Activated CD8-positive, alpha-beta memory T cell treated with anti-CD3 and anti-CD28 coated beads for 36 hours (primary cell): ENCODE results near the gene C1QTNF12. TPM values are rescaled to one million over a fixed set of nuclear protein-coding genes. Genes with fewer than 3 reads are reported as not detected.
"Not testable (repeated sequence)": the region's sequence is repeated elsewhere in the genome, so short reads cannot be mapped to it uniquely, and the experiment has no call there.

Source experiments
- CTCF ChIA-PET: fragments of 350-600 bp; sonication (Branson Sonifier 250); formaldehyde crosslinking; loops from one replicate; lab custom pipeline; 2021; ENCODE audit warnings: antibody characterized with exemption; lab: Charles Lee
- POLR2A ChIA-PET: fragments of 350-600 bp; sonication (Branson Sonifier 250); formaldehyde crosslinking; loops from one replicate; lab custom pipeline; 2021; ENCODE audit warnings: antibody characterized with exemption; lab: Charles Lee
- total RNA-seq, 2 experiments: library from RNA; stranded (reverse); gene quantifications; one replicate each; pipeline ENCODE4 v1.2.3, GENCODE V29; 2021

C1QTNF12 gene
- total RNA-seq, 2 experiments from 2014 or later, result 0.96 to 1.2 TPM

DNA sequence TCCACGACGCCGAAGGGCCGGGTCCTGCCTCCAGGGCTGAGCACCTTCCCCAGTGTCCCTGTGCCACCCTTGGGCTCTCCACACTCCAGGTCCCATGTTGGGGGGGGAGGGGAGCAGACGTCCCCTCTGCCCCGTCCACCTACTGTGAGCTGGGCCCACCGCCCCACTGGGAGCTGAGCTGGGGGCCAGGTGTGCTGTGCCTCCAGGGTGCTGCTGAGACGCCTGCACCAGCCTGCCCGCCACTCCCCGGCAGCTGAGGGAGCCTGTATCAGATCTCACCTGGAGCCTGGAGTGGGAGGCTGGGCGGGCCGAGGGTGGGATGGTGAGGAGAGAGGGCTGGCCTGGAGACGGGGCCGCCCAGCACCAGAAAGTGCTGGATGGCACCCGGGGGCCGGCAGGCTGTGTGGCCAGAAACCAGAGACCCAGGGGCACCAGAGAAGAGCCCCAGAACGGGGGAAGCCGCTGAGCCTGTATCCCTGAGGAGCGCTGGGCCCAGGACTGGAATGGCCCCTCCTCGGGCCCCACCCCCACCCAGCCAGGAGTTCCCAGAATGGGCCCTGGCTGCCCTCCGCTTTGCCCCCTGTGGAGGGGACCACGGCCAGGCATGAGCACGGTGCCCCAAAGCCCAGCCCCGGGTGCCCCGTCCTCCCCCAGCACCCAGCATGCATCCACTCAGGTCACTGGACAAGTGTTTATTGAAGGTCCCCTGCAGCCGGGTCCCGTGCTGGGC is 43.5 kb downstream of the C1QTNF12 start:
- CTCF ChIA-PET, result no interaction called here

DNA sequence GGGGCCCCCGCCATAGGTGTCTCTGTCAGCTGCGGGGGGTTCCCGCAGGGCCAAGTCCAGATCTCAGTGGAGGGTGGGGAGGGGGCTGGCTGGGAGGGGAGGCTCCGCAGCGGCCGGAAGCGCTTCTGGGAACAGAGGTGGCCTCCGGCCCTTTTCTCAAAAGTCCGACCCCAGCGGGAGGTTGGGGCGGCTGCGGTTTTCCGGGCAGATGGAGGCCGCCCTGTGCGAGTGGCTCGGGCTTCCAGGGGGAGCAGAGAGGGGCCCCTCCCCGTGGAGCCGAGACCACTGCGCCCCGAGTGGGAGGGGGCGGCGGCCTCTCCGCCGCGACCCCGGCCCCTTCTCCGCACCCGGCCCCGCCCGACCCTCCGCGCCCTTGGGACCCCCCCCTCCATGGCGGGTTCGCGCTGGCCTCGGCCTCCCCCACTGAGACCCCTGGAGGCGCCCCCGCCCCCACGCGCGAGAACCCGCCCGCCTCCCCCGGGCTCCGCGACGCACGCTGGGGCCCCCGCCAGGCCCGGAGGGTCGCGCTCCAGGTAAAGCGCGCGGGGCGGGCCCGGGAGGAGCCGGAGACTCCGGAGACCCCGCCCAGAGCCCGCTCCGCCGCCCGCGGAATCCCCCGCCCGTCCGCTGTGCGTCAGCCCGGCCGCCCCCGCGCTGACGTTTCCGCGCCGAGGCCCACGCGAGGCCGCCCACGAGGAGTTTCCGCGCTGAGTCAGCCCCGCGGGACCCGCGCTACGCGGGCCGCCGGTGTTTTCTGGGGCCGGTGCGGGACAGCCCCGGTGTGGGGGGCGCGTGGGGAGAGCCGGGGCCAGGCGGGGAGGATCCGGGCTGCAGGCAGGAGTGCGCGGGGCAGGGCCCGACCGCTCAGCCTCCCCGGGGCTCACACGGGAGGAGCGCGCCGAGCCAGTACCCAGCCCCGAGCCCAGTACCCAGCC is 45.4 kb downstream of the C1QTNF12 start:
- CTCF ChIA-PET, result interaction anchor here (0.8 kb wide), 1 partner anchor 78 kb away, joined by 3 read pairs; no protein-coding TSS in a partner anchor
- POLR2A ChIA-PET, result interaction anchor here (1.3 kb wide), 1 partner anchor 12 kb away, joined by 3 read pairs; no protein-coding TSS in a partner anchor

More for the DNA sequence above, 43.5 kb downstream of the C1QTNF12 start:
- POLR2A ChIA-PET, result no interaction called here

DNA sequence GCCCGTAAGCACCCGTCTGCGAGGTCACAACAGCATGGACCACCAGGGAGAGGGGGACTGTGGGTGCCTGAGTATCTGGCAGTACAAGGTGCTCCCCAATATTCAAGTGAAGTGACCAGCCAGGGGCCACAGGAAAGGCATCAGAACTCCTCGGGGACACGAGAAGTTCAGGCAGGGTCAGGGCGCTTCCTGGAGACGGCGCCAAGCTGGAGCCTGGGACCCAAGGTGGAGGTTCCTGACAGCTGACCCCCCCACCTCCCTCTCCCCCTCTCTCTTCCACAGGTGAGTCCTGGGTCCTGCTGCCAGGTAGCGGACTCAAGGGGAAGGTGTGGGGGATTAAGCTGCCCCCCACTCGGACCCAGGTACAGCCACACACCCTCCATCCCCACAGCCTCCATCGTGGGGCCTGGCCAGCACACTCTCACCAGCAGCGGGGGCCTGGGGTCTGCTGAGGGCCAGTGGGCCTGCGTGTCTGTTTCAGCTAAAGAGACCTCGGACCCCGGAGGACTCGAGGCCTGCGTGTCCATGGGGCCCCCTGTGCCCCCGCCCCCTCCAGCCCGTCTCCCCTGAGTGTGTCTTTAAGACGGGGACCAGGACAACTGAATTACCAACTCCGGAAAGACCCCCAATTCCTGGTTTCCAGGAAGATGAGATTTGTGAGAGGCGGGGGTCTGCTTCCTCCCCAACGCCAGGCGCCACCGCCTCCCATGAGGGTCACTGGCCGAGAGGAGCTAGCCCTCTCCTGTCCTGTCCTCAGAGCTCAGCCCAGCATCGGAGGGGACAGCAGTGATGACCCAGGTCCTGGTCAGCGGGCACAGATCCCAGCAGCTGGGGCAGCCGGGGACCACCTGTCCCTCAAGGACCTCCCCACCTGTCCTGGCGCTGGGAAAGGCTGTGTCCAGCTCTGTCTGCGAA is 46.3 kb downstream of the C1QTNF12 start:
- CTCF ChIA-PET, result interaction anchor here (0.5 to 0.8 kb wide), 2 partner anchors 78 to 1112 kb away, joined by 3 read pairs; no protein-coding TSS in a partner anchor
- POLR2A ChIA-PET, result interaction anchor here (0.6 to 1.3 kb wide), 2 partner anchors 13 to 229 kb away, joined by 3 to 4 read pairs; no protein-coding TSS in a partner anchor

DNA sequence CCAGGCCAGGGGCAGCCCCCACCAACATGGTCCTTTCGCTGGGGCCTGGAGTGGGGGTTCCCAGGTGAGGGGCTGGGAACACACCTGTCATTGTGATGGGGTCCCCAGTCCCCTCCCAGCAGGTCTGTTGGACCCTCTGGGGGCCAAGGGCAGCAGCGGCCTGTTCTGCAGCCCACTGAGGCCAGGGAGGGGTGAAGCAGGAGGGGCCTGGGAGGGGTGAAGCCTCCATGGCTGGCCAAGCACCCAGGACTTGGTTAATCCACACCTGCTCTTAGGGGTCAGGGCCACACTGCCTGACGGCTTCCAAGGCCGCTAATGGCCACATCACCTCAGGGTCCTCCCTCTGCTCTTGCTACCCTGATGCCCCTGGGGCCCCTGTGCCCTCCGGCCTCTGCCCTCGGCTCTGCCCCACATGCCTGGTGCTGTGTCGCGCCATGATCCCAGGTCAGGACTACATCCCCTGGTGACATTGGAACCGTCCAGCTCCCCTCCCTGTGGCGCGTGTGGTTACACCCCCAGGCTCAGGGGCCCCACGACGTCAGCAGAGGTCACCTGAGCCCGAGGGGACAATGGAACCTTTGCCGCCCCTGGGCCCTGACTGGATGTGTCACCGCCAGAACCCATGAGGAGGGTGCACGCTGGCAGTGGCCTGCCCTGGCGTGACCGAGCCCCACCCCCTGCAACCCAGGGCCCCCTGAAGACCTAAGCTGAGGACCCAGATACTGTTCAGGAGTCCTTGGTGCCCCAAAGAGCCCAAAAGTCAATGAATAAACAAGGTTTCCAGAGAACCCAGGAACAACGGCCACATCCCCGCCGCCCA is 47.2 kb downstream of the C1QTNF12 start:
- ChIA-PET CTCF (no interaction called here), POLR2A (interaction anchor here (0.6 to 1.8 kb wide), 2 partner anchors 9 to 230 kb away, joined by 4 read pairs; no protein-coding TSS in a partner anchor)

DNA sequence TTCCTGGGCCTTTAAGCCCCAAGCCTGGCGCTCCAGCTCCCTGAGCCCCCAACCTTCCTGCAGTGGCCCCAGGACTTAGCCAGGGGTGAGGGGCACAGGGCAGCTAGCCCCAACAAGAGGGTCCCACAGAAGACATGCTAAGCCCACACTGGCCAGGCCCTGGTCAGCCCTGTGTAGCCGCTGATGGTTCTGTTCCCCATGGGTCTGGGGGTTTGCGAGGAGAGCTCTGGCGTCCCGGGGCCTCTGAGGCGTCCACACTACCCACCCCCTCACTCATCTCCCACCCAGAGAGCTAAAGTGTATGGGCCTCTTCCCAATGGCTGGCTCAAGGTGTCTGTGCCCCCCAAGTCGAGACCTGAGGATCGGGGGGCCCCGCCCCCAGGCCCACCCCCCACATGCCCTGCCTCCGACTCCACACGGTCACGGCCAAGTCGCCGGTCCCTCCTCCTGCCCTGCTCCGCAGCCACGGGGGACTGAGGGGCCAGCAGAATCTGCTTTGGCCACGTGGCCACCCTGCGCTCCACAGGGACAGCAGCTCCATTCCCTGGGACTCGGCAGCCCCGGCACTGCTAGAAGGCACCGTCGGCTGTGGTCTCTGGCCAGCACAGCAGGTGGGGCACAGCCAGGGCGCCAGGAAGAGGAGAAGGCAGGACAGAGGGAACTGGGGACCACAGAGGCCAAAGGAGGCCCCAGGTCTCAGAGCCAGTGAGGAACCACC is 47.9 kb downstream of the C1QTNF12 start:
- POLR2A ChIA-PET, result interaction anchor here (1.8 kb wide), 1 partner anchor 9 kb away, joined by 4 read pairs; no protein-coding TSS in a partner anchor
- CTCF ChIA-PET, result no interaction called here

DNA sequence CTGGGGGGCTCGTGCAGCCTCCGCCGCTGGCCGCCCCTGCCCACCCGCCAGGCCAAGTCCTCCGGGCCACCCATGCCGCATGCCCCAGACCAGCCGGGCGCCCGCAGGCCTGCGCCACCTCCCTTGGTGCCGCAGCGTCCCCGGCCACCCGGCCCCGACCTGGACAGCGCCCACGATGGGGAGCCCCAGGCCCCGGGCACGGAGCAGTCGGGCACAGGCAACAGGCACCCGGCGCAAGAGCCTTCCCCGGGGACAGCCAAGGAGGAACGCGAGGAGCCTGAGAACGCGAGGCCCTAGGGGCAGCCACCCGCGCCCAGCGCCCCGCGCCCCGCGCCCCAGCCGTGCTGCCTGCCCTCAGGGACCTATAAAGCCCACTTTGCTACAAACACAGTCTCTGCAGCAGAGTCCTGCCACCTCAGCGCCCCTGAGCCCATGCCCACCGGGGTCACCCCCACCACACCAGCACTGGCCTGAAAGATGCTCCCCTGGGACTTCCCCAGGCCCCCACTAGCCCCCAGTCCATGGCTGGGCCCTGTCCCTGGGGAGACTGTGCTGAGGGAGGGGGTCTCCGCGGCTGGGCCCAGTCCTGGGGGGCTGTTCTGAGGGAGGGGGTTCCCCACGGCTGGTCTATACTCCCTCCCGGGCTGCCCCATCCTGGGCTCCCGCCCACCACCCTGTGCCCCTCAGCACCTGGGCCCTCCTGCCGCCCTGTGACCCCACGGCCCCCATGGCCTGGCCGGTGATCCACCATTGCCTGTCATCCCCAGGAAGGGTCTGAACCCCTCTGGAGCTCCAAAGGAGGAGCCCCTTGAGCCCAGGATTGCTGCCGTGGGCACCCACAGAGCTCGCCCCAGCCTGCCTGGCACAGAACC is 48.7 kb downstream of the C1QTNF12 start:
- POLR2A ChIA-PET, result interaction anchor here (1.8 kb wide), 1 partner anchor 10 kb away, joined by 4 read pairs; no protein-coding TSS in a partner anchor
- CTCF ChIA-PET, result no interaction called here

DNA sequence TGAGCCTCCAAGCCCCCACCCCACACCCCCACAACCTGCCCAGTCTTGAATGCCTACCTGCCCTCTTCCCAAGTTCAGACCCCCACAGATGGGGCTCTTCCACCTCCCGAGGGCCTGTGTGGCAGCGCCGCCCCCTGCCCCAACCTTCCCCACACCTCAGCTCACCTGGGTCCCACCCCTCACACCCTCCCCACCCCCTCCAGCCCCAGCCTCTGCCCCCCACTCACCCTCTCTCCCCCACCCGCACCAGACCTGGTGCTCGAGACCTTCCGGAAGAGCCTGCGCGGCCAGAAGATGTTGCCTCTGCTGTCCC is 49.4 kb downstream of the C1QTNF12 start:
- ChIA-PET POLR2A (no interaction called here), CTCF (interaction anchor here (0.9 kb wide), 1 partner anchor 58 kb away, joined by 3 read pairs; no protein-coding TSS in a partner anchor)

DNA sequence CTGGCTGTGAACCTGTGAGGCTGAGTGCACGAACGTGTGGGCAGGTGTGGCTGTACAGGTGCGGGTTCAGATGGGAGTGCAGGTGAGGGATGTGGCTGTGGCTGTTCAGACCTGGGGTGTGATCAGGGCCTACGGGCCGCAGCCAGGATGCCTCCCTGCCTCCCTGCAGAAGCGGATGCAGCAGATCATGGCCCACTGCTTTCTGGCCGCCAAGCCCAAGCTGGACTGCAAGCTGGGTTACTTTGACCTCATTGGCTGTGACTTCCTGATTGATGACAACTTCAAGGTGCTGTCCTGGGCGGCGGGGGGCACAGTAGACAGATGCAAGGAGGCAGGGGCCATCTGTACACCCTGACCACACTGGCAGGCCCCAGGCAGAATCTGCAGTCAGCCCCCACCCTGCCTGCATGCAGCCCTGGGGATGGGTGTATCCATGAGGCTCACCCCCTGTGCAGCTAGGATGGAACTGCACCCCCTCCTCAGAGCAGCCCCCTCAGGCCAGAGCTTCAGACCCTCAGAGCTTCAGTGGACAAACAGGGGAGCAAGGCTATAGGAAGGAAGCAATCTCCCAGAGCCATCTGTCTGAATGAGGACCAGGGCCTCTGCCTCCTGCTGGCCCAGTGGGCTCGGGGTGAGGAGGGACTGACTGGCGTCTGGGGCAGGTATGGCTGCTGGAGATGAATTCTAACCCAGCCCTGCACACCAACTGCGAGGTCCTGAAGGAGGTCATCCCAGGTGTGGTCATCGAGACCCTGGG is 49.9 kb downstream of the C1QTNF12 start:
- CTCF ChIA-PET, result interaction anchor here (0.9 to 1.5 kb wide), 2 partner anchors 58 to 80 kb away, joined by 3 to 4 read pairs; no protein-coding TSS in a partner anchor
- POLR2A ChIA-PET, result no interaction called here

DNA sequence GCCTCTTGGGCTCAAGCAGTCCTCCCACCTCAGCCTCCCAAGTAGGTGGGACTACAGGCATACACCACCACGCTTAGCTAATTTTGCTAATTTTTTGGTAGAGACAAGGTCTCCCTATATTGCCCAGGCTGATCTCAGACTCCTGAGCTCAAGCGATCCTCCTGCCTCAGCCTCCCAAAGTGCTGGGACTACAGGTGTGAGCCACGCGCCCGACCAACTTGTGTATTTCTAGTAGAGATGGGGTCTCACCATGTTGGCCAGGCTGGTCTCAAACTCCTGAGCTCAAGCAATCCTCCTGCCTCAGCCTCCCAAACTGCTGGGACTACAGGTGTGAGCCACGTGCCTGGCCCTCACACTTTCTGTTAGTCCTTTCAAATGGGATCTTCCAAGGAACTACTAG is 50.8 kb downstream of the C1QTNF12 start:
- CTCF ChIA-PET, result interaction anchor here (0.7 to 1.5 kb wide), 2 partner anchors 33 to 79 kb away, joined by 3 to 4 read pairs; no protein-coding TSS in a partner anchor
- POLR2A ChIA-PET, result not testable (repeated sequence)

DNA sequence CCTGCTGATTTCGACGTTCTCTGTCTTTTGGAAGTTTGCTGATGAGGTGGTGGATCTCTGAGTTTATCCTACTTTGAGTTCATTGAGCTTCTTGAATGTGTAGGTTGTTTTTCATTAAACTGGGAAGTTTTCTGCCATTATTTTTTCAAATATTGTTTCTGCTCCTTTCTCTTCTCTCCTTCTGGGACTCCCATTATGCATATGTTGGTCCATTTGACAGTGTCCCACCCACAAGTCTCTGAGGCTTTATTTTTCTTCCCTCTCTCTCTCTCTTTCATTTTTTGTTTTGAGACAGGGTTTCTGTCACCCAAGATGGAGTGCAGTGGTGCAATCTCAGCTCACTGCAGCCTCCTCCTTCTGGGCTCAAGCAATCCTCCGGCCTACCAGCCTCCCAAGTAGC is 51.8 kb downstream of the C1QTNF12 start:
- ChIA-PET POLR2A (no interaction called here), CTCF (no interaction called here)

Other genes starting within 250 kb of the C1QTNF12 start
- gene HES4, start 246.6 kb downstream of the C1QTNF12 start, total RNA-seq, result under 1 TPM; 0.27 to 0.51 TPM
- gene ISG15, start 233.2 kb downstream of the C1QTNF12 start, total RNA-seq, result 10 to 100 TPM; 16.6 to 18.7 TPM
- gene AGRN, start 226.6 kb downstream of the C1QTNF12 start, total RNA-seq, result 10 to 100 TPM; 12.1 to 12.5 TPM
- not detected for gene RNF223, start 172.4 kb downstream of the C1QTNF12 start, total RNA-seq
- gene C1orf159, start 130.6 kb downstream of the C1QTNF12 start, total RNA-seq, result 10 to 100 TPM; 20.0 to 22.1 TPM
- not detected for gene TTLL10, start 72.8 kb downstream of the C1QTNF12 start, total RNA-seq
- gene TNFRSF18, start 40.1 kb downstream of the C1QTNF12 start, total RNA-seq, result 10 to 100 TPM; 79.2 to 80.8 TPM
- 100 to 1,000 TPM; 152 to 154 TPM for gene TNFRSF4, start 32.6 kb downstream of the C1QTNF12 start, total RNA-seq
- 100 to 1,000 TPM; 142 to 147 TPM for gene SDF4, start 14.7 kb downstream of the C1QTNF12 start, total RNA-seq
- 10 to 100 TPM; 22.4 to 23.0 TPM for gene B3GALT6, start 14.5 kb downstream of the C1QTNF12 start, total RNA-seq
- gene UBE2J2, start 27.1 kb upstream of the C1QTNF12 start, total RNA-seq, result 10 to 100 TPM; 76.5 to 80.1 TPM
- 1 to 10 TPM; 3.1 to 4.7 TPM for gene SCNN1D, start 33.7 kb upstream of the C1QTNF12 start, total RNA-seq
- 10 to 100 TPM; 33.6 to 38.3 TPM for gene ACAP3, start 61.2 kb upstream of the C1QTNF12 start, total RNA-seq
- 10 to 100 TPM; 31.7 to 34.2 TPM for gene PUSL1, start 61.9 kb upstream of the C1QTNF12 start, total RNA-seq
- gene INTS11, start 77.9 kb upstream of the C1QTNF12 start, total RNA-seq, result 100 to 1,000 TPM; 124 to 125 TPM
- 10 to 100 TPM; 15.6 to 16.0 TPM for gene CPTP, start 78.1 kb upstream of the C1QTNF12 start, total RNA-seq
- under 1 TPM; 0.17 to 0.27 TPM for gene TAS1R3, start 84.6 kb upstream of the C1QTNF12 start, total RNA-seq
- 10 to 100 TPM; 43.8 to 45.2 TPM for gene DVL1, start 102.7 kb upstream of the C1QTNF12 start, total RNA-seq
- under 1 TPM; 0.29 to 0.55 TPM for gene MXRA8, start 111.8 kb upstream of the C1QTNF12 start, total RNA-seq
- gene AURKAIP1, start 128.5 kb upstream of the C1QTNF12 start, total RNA-seq, result 100 to 1,000 TPM; 164 to 167 TPM
- gene CCNL2, start 152.6 kb upstream of the C1QTNF12 start, total RNA-seq, result 100 to 1,000 TPM; 110 to 112 TPM
- 100 to 1,000 TPM; 191 to 196 TPM for gene MRPL20, start 160.6 kb upstream of the C1QTNF12 start, total RNA-seq
- gene ANKRD65, start 174.6 kb upstream of the C1QTNF12 start, total RNA-seq, result not detected
- 1 to 10 TPM in 1 of 2 experiments, under 1 TPM in 1; 0.89 to 1.2 TPM for gene VWA1, start 189.0 kb upstream of the C1QTNF12 start, total RNA-seq
- 1 to 10 TPM; 1.0 to 1.3 TPM for gene ATAD3C, start 203.0 kb upstream of the C1QTNF12 start, total RNA-seq
- 10 to 100 TPM; 82.9 to 93.1 TPM for gene ATAD3B, start 225.0 kb upstream of the C1QTNF12 start, total RNA-seq